ENCODE results near the gene PDK1. TPM values are rescaled to one million over a fixed set of nuclear protein-coding genes. Genes with fewer than 3 reads are reported as not detected.

The PDK1 gene
- total RNA-seq, 8 experiments from 2014 or later: 3.1 to 56.0 (median 18.5) TPM

- Histone ChIP-seq H3K27ac (no peak overlapping the region), H3K4me3 (peak overlapping the region in 4 of 5 donors; percentile 53 to 82 (median 70)), H3K4me1 (replicated peaks in 1 of 2) (peaks cover 18 to 39% of the 10 kb centered on the region in 2 donors)
- 50 to 100% (median 81%) methylated on average over 1 to 5 of the region's 5 CpGs for WGBS, 10 experiments
- in situ Hi-C loops (cut with MboI; ENCODE audit: low pct_unique_long_range_greater_than_20kb in 2 of 9, low sequenced_read_pairs in 9 of 9, unreplicated experiment in 9 of 9): no loop called here
- ATAC-seq (replicated peaks in 6 of 8): no peak
These were observed 2.5 kb downstream of the PDK1 start for GRCh38 chr2:172558372-172558771.

- in situ Hi-C loops (cut with MboI; ENCODE audit: low pct_unique_long_range_greater_than_20kb in 2 of 9, low sequenced_read_pairs in 9 of 9, unreplicated experiment in 9 of 9): no loop called here
- no peak overlapping the region for H3K27ac ChIP-seq
- H3K4me1 ChIP-seq (replicated peaks in 1 of 2): peaks cover 9 to 30% of the 10 kb centered on the region in 2 donors
- 55 to 100% (median 100%) methylated on average over 2 of the region's 2 CpGs; no CpG with 5 or more reads in 1 of the 10 experiments for WGBS, 10 experiments
- H3K4me3 ChIP-seq: no peak overlapping the region
- ATAC-seq (replicated peaks in 6 of 8): no peak
These were observed 4.8 kb downstream of the PDK1 start for GRCh38 chr2:172560721-172561120.

- Histone ChIP-seq H3K4me3 (no peak overlapping the region), H3K27ac (no peak overlapping the region), H3K4me1 (replicated peaks in 1 of 2) (peaks cover 9 to 30% of the 10 kb centered on the region in 2 donors)
- in situ Hi-C loops (cut with MboI; ENCODE audit: low pct_unique_long_range_greater_than_20kb in 2 of 9, low sequenced_read_pairs in 9 of 9, unreplicated experiment in 9 of 9): no loop called here
- ATAC-seq (replicated peaks in 6 of 8): peak in 2 of 8 experiments; percentile 31 to 41
- 34 to 78% (median 47%) methylated on average over 2 to 4 of the region's 4 CpGs; no CpG with 5 or more reads in 2 of the 10 experiments for WGBS, 10 experiments
These were observed 5.4 kb downstream of the PDK1 start for GRCh38 chr2:172561270-172561669.

- in situ Hi-C loops (cut with MboI; ENCODE audit: low pct_unique_long_range_greater_than_20kb in 2 of 9, low sequenced_read_pairs in 9 of 9, unreplicated experiment in 9 of 9): no loop called here
- Histone ChIP-seq H3K4me1 (replicated peaks in 1 of 2) (peaks cover 9 to 28% of the 10 kb centered on the region in 2 donors), H3K27ac (no peak overlapping the region), H3K4me3 (no peak overlapping the region)
- WGBS, 10 experiments: 67 to 100% (median 93%) methylated on average over 1 of the region's 1 CpG; no CpG with 5 or more reads in 3 of the 10 experiments
- ATAC-seq (replicated peaks in 6 of 8): no peak
These were observed 6.4 kb downstream of the PDK1 start for GRCh38 chr2:172562298-172562697.

- H3K4me1 ChIP-seq (replicated peaks in 1 of 2): peaks cover 9 to 14% of the 10 kb centered on the region in 2 donors
- in situ Hi-C loops (cut with MboI; ENCODE audit: low pct_unique_long_range_greater_than_20kb in 2 of 9, low sequenced_read_pairs in 9 of 9, unreplicated experiment in 9 of 9): no loop called here
- H3K4me3 ChIP-seq: no peak overlapping the region
- ATAC-seq (replicated peaks in 6 of 8): peak in 2 of 8 experiments; percentile 58 to 79
- 36 to 100% (median 77%) methylated on average over 1 to 5 of the region's 5 CpGs; no CpG with 5 or more reads in 1 of the 10 experiments for WGBS, 10 experiments
- H3K27ac ChIP-seq: no peak overlapping the region
These were observed 8.5 kb downstream of the PDK1 start for GRCh38 chr2:172564376-172564775.

- Histone ChIP-seq H3K4me1 (replicated peaks in 1 of 2) (no peaks in the 10 kb centered on the region), H3K27ac (no peak overlapping the region), H3K4me3 (no peak overlapping the region)
- no peak for ATAC-seq (replicated peaks in 6 of 8)
- in situ Hi-C loops (cut with MboI; ENCODE audit: low pct_unique_long_range_greater_than_20kb in 2 of 9, low sequenced_read_pairs in 9 of 9, unreplicated experiment in 9 of 9): no loop called here
These were observed 15.4 kb downstream of the PDK1 start for GRCh38 chr2:172571245-172571644.

GRCh38 chr2:172572981-172573380 lies 17.1 kb downstream of the PDK1 start:
- no peak for ATAC-seq (replicated peaks in 6 of 8)
- no peak overlapping the region for H3K4me3 ChIP-seq
- H3K4me1 ChIP-seq (replicated peaks in 1 of 2): no peaks in the 10 kb centered on the region
- no peak overlapping the region for H3K27ac ChIP-seq
- in situ Hi-C loops (cut with MboI; ENCODE audit: low pct_unique_long_range_greater_than_20kb in 2 of 9, low sequenced_read_pairs in 9 of 9, unreplicated experiment in 9 of 9): no loop called here
- WGBS, 10 experiments: 83 to 100% (median 95%) methylated on average over 1 to 2 of the region's 2 CpGs; no CpG with 5 or more reads in 1 of the 10 experiments

GRCh38 chr2:172574965-172575364 lies 19.1 kb downstream of the PDK1 start:
- in situ Hi-C loops (cut with MboI; ENCODE audit: low pct_unique_long_range_greater_than_20kb in 2 of 9, low sequenced_read_pairs in 9 of 9, unreplicated experiment in 9 of 9): no loop called here
- WGBS, 10 experiments: 20 to 100% (median 100%) methylated on average over 1 of the region's 1 CpG; no CpG with 5 or more reads in 1 of the 10 experiments

GRCh38 chr2:172578054-172578453 lies 22.2 kb downstream of the PDK1 start:
- in situ Hi-C loops (cut with MboI; ENCODE audit: low pct_unique_long_range_greater_than_20kb in 2 of 9, low sequenced_read_pairs in 9 of 9, unreplicated experiment in 9 of 9): no loop called here
- ATAC-seq (replicated peaks in 6 of 8): no peak
- no peak overlapping the region for H3K4me3 ChIP-seq
- H3K4me1 ChIP-seq (replicated peaks in 1 of 2): no peaks in the 10 kb centered on the region
- H3K27ac ChIP-seq: no peak overlapping the region
- WGBS, 10 experiments: 88 to 100% (median 100%) methylated on average over 1 of the region's 1 CpG; no CpG with 5 or more reads in 1 of the 10 experiments

More at GRCh38 chr2:172574965-172575364, 19.1 kb downstream of the PDK1 start:
- no peak for ATAC-seq (replicated peaks in 6 of 8)
- Histone ChIP-seq H3K27ac (no peak overlapping the region), H3K4me3 (no peak overlapping the region), H3K4me1 (replicated peaks in 1 of 2) (no peaks in the 10 kb centered on the region)

- no peak for ATAC-seq (replicated peaks in 6 of 8)
- H3K27ac ChIP-seq: no peak overlapping the region
- WGBS, 10 experiments: 38 to 100% (median 69%) methylated on average over 1 to 2 of the region's 2 CpGs
These were observed 23.1 kb downstream of the PDK1 start for GRCh38 chr2:172578860-172579512.

GRCh38 chr2:172580544-172580943 lies 24.7 kb downstream of the PDK1 start:
- H3K27ac ChIP-seq: no peak overlapping the region
- ATAC-seq (replicated peaks in 6 of 8): no peak
- in situ Hi-C loops (cut with MboI; ENCODE audit: low pct_unique_long_range_greater_than_20kb in 2 of 9, low sequenced_read_pairs in 9 of 9, unreplicated experiment in 9 of 9): no loop called here
- H3K4me3 ChIP-seq: no peak overlapping the region
- no peaks in the 10 kb centered on the region for H3K4me1 ChIP-seq (replicated peaks in 1 of 2)

More at GRCh38 chr2:172578860-172579512, 23.1 kb downstream of the PDK1 start:
- in situ Hi-C loops (cut with MboI; ENCODE audit: low pct_unique_long_range_greater_than_20kb in 2 of 9, low sequenced_read_pairs in 9 of 9, unreplicated experiment in 9 of 9): no loop called here
- Histone ChIP-seq H3K4me1 (replicated peaks in 1 of 2) (no peaks in the 10 kb centered on the region), H3K4me3 (no peak overlapping the region)

GRCh38 chr2:172582656-172583055 lies 26.8 kb downstream of the PDK1 start:
- in situ Hi-C loops (cut with MboI; ENCODE audit: low pct_unique_long_range_greater_than_20kb in 2 of 9, low sequenced_read_pairs in 9 of 9, unreplicated experiment in 9 of 9): no loop called here
- no peak overlapping the region for H3K27ac ChIP-seq

GRCh38 chr2:172586245-172586891 lies 30.5 kb downstream of the PDK1 start:
- WGBS, 10 experiments: 67 to 100% (median 94%) methylated on average over 2 to 8 of the region's 9 CpGs
- in situ Hi-C loops (cut with MboI; ENCODE audit: low pct_unique_long_range_greater_than_20kb in 2 of 9, low sequenced_read_pairs in 9 of 9, unreplicated experiment in 9 of 9): no loop called here
- H3K4me1 ChIP-seq (replicated peaks in 1 of 2): no peaks in the 10 kb centered on the region
- no peak overlapping the region for H3K27ac ChIP-seq
- H3K4me3 ChIP-seq: no peak overlapping the region
- ATAC-seq (replicated peaks in 6 of 8): no peak

More at GRCh38 chr2:172582656-172583055, 26.8 kb downstream of the PDK1 start:
- no peak for ATAC-seq (replicated peaks in 6 of 8)
- no peaks in the 10 kb centered on the region for H3K4me1 ChIP-seq (replicated peaks in 1 of 2)
- H3K4me3 ChIP-seq: no peak overlapping the region
- 63 to 100% (median 100%) methylated on average over 1 of the region's 1 CpG for WGBS, 10 experiments
